HTR-8/SVneo (cell line): ENCODE measurements around the gene NEDD4L.
A peak's percentile ranks its signal among the peaks of the same experiment; 100 is the strongest.

Source experiments
- DNase-seq: peaks from one replicate; pipeline ENCODE4 v3.0.0; 2011; ENCODE audit warnings: low spot score, mixed read lengths; ENCODE audit not compliant: insufficient read length
- FAIRE-seq: peaks from 2 replicates; lab custom pipeline; 2011; peaks lifted over from hg19 to GRCh38; lab: Jason Lieb, UNC

NEDD4L gene

DNA sequence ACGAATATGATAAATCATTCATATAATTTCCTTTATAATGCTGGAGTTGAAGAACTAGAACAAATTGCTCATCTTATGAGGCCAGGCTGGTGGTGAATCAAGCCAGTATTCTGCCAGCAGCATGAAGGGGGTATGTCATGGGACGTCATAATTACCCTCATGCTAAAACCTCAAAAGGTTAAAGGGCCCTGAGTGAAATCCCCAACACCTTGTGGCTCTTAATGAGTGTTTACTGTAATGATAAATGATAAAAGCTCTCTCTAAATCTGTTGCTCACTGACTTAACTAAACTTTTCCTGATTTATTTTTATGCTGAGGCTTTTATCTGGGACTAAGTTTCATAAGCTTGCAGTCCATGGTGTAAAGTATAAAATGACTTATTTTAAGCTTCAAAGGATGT, 18.3 kb upstream of the NEDD4L start:
- no peak for FAIRE-seq

DNA sequence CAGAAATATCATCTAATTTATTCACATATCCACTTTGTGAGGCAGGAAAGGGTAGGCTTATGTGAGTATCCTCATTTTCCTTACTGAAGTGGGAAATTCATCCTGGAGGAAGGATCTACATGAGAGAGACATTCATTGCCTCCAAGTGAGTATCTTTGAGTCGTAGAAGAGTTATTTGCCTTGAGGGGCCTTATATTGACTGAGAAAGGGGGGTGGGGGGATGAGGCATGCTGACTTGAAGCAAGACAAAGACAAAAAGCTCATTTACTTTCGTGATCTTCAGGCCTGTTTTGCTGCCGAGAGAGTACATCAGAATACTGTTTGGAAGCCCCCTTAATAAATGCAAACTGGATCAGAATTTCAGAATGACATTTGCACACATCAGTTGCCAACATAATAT, 17.6 kb upstream of the NEDD4L start:
- FAIRE-seq (no peak), DNase-seq (no peak)

More for the DNA sequence above, 18.3 kb upstream of the NEDD4L start:
- no peak for DNase-seq

DNA sequence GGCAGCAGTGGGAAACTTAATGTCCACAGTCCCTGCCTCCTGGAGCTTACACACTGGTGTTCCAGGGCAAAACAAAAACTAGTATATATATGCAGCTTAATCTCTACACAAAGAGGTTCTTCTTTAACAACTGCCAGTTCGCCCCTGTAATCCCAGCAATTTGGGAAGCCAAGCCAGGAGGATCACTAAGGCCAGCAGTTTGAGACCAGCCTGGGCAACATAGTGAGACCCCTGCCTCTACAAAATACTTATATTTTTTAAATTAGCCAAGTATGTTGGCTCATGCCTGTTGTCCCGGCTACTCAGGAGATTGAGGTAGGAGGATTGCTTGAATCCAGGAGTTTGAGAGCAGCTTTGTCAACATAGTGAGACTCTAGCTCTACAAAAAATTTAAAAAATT, 17.2 kb upstream of the NEDD4L start:
- no peak for FAIRE-seq
- no peak for DNase-seq

DNA sequence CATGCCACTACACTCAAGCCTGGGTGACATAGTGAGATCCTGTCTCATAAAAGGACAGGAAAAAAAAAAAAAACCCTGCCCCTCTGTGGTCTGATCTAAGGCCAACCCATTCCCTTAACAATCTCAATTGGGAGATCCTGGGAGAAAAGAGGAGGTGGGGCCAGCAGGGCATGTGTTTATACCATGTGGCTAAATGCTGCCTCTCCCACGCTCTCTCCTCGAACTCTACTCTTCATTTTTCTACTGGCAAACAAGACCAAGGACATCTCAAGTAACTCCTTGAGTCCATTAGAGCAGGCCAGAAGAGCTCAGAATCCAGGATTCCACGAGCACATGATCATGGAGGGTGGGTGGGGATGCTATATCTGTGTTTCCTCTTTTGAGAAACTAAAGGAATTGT, 16.7 kb upstream of the NEDD4L start:
- DNase-seq (no peak), FAIRE-seq (no peak)

DNA sequence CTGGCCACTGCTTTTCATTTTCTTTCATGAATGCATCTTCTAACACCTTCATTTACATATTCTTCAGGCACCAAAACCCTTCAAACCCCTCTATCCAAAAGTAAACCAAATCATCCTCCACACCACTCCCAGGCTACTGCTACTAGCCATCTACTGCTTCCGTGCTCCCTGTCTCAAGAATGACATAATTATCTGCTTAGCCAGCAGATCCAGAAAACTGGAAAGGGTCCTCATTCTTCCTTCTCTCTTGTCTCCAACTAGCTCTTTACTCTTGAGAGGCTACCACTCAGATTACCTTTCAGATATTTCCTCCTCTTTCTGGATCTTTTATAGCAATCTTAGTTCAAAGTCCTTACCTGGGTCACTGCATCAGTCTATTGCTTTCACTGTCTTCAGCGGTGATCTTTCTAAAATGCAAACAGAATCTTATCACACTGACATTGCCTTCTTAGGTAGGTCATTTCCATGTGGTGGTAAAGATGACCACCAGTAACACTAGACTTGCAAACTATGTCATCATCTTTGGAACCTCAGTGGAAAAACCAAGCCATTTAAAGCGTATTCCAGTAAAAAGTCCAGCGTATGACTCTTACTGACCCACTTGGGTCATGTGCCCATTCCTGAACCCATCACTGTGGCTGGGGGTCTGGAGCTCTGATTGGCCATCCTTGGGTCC, 15.8 kb upstream of the NEDD4L start:
- FAIRE-seq: no peak
- no peak for DNase-seq

DNA sequence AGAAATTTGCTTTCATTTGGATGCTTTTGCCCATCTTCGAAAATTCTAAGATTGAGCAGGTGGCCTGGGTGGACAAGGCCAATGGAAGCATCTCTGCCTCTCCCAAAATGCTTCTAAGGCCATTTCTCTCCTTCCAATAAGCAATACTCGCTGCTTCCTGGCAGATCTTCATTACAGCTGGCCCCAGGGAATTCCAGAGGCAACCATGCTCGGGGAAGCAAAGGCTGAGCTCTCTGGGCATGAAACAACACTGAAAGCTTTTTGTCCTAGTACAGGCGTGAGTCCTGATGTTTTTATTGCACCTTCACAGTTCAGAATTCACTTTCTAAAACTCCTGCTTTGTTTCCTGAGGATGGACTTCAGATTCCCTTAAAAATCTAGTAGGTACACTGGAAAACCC, 11.8 kb upstream of the NEDD4L start:
- no peak for FAIRE-seq

DNA sequence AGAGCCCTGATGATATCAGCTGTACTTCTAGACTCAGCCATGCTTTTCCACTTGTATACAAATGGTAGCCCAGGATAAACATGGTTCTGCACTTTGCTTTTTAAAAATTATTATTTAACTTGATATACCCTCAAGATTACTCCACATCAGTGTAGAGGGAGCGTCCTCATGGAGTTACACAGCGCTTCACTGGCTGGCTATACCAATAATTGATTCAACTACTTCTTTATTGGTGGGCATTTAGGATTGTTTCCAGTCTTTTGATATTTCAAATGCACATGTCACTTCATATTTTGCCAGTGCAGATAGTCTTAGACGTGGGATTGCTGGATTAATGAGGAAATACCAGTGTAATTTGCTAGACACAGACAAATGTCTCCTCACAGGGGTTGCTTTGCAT, 10.8 kb upstream of the NEDD4L start:
- no peak for DNase-seq
- no peak for FAIRE-seq

More for the DNA sequence above, 11.8 kb upstream of the NEDD4L start:
- no peak for DNase-seq

DNA sequence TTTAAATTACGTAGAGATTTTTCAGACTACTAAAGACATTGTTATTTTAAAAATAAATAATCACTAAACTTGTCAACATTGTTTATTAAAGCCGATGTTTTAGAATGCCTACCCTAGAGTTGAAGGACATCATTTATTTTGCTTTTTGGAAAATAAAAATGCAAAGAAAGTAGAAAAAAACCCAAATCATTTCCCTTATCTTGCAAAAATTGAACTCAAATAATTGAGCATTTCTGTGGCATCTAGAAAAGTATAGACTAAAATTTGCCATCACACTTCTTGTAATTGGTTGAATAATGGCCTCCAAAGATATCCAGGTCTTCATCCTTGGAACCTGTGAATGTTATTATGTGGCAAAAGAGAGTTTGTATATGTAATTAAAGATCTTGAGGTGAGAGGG, 9.7 kb upstream of the NEDD4L start:
- no peak for FAIRE-seq

DNA sequence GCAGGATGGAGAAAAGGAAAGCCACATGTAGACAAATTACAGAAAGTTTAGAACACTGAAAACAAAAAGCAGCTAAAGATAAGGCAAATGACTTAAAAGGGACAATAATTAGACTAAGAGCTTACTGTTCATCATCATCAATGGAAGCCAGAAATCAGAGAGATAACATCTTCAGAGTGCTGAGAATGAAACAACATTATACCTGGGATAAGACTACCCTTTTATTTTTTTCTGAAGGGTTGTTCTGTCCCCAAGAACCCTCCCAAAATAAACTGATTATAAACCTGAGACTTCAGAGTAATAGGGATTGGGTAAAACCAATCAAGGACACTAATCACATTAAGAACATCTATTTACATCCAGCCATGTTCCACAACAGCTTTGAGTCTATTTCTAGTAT, 6.9 kb upstream of the NEDD4L start:
- FAIRE-seq (no peak), DNase-seq (no peak)

More for the DNA sequence above, 9.7 kb upstream of the NEDD4L start:
- no peak for DNase-seq

DNA sequence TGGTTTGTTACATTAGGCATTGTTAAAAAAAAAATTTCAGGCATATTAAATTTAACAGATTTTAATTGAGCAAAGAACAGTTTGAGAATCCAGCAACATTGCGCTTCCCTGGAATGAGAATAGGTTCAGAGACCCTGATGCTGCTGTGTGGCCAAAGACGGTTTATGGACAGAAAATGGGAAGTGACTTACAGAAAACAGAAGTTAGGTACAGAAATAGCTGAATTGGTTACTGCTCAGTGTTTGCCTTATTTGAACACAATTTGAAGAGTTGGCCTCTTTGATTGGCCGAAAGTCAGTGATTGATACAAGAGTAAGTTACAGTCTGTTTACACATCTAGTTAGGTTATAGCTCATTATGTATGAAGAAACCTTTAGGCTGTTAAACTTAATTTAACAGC, 6.0 kb upstream of the NEDD4L start:
- no peak for FAIRE-seq
- no peak for DNase-seq

DNA sequence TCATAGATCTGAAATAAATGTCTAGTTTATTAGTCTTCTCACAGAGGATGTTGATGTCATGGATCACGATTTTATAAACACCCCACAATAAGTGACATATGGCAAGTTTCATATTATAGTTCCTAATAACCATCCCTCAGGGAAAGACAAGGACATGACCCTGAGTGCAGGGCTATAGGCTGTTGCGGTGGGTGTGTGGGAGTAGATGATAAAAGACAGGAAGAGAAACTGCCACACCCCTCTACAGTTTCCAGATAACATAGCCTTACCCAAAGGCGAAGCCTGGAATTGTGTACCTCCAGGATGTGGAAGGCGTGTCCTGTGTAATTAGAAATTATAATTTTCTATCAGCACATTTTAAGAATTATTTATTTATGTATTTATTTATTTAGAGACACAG, 2.4 kb upstream of the NEDD4L start:
- DNase-seq: no peak
- no peak for FAIRE-seq

DNA sequence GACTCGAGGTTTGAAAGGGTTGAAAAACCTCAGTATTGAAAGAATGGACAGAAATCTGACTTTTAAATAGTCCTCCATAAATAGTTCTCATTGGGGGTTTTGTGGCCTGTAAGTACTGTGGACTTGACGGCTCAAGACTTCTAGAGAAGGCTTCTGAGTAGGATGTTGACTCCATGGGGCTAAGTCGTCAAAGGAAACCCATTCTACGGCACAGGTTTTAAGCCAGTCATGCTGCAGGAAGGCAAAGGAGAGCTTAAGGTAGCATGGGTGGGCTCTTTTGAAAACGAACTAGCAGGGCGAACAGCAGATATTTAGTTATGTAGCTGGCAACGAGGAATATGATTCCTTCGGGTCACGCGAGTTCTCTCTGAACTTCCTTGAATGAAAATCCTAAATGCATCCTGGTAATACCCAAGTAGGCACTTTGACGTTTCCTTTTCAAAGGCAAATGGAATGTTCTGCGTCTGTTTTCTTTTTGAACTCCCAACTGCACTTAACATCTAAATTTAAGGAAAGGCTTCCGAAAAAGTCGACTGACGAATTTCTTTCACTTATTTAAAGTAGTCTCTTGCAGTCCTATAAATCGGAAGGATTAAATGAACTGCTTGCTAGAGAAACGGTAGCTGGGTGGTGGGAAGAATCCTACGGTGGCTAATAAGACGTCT, 1.1 kb upstream of the NEDD4L start:
- DNase-seq: no peak
- no peak for FAIRE-seq

DNA sequence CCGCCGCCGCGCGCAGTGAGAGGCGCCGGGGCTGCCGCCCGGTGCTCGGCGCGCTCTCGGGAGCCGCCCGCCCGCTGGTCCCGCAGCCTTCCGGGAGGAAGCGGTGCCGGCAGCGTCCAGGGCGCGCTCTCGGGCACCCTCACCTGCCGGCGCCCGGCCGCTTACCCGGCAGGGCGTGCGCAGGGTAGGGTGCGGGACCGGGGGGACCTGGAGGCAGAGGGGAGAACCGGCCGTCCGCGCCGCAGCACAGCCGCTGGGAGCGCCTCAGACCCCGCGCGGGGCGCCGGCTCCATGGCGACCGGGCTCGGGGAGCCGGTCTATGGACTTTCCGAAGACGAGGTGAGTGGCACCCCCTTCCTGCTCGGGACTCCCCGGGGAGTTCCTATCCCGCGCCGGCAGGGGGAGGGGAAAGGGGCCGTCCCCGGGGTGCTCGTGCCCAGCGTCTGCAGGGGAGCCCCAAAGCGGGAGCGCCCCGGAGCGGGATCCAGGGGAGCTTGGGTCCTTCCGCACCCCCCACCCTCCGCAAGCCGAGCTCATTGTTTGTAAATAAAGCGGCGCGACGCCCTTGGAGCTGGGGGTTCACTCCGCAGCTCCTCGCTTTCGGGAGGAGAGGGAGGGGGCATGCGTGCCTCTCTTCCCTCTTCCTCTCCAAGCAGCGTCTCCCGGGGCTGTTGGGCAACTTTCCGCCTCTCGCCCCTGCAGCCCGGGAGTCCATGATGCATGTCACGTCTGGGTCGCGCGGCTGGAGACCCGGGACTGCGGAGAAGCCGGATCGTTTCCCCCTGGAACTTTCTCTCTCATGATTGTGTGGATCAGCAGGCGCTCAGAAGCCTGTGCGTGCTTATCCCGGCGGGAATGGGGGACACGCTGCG, 580 bp downstream of the NEDD4L start:
- DNase-seq (peak; percentile 34), FAIRE-seq (no peak)

DNA sequence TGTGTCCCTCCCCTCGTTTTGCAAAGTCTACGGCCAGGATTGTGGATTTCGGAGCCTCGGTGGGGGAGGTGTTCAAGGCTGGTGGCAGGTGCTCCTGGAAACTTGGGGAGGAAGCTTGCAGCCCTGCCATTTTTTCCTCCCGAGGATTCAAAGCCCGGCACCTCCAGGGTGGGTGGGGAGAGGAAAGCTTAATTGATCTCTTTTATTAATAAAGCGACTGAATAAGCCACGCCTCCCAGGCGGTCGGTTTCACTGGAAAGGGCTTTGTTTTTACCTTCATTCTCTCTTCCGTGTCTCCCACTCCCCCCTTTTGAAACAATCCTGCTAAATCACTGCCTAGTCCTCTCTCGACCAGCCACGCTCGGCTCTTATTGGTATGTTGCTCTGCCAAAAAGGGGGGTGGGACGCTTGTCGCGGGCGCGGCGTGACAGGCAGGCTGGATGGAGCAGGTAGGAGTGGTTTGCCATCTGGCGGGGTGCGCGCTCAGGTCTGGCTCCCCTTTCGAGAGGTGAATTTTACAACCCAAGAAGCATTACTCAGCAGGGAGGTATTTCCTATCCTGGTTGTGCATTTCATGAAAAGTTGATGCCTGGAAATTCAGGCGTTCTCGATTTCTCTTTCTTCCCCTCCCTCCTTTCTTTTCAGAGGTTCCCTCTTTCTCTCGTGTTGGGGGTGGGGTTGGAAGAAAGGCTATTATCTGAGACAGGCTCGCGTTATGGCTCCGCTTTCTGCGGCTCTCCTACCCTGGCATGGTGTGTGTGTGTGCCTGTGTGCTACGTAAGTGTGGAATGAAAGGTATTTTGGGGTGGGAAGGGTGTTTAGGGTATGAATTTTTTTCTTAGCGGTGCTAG, 1.4 kb downstream of the NEDD4L start:
- no peak for FAIRE-seq
- peak; percentile 35 for DNase-seq

DNA sequence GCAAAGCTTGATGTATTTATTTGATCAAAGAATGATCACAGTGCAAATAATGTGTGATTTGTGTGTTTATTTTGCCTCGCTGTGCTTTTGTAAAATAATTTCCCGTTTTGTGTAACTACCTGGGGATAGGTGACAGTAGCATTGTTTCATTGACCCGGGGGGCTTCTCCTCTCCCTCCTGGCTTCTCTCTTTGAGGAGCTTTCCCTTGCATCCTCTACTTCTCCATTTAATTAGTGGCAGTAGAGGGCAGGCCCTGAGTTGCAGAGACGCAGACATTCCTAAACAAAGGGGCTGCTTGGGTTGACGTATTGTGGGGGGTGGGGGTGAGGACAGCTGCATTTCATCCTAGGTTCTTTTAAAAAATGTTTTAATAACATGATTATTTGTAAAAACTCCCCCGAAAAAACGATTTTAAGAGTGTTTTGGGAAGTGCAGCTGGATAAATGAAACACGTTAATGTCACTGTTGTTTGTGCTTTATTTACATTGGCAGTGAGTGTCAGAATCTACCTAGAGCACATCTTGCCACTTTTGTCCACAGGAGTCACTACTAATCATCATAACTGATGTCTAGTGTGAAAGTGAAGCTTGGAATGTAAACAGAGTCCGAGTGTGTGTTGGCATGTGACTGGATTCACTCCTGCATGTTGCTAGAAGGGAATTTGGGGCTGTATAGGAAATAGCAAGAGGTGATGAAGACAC, 2.2 kb downstream of the NEDD4L start:
- DNase-seq: no peak
- FAIRE-seq: no peak

DNA sequence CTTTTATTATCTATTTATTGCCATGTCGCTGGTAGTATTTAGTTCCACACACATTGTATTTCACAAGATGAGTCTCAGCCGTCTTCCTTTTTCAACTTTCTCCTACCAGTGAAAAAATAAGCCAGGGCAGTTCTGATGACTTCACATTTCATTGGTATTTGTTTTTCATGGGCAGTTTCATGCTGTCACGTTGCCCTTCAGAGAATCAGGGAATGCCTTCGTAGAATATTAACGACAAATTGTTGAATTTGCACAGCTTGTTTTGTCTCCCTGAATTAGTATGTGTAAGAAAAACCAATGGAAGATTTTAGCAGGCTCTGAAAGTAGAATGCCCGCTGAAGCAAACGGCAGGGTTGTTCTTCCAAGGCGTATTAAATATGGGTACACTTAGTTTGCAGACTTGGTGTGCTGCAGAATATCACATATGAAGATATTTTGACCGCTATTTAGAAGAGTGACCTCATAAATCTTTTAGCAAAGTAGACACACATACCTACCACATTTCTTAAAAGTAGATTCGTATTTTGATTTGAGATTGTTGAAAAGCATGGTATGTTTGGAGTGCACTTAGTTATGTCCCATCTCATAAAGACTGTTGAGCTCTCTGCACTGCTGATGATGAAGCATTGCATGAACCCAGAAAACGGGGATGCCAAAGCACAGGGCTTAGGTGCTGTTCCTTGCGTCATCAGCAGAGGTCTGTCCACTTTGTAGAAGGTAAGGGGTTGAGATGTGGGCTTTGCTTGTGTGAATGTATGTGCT, 2.9 kb downstream of the NEDD4L start:
- DNase-seq (no peak), FAIRE-seq (no peak)

DNA sequence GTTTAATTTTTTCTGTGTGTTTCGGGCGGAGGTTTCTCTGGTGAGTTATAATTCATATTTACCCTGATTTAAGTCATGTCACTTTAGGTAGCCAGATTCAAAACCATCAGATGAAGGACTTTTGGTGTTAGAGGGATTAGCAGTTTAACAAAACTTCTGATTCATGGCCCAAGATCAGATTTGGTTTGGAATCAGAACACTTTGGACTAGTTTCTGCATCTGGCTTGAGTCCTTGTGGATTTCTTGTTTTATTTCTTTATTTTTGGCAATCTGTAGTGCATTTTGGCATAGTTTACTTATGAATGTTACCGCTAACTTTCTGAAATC, 3.5 kb downstream of the NEDD4L start:
- DNase-seq (no peak), FAIRE-seq (no peak)

DNA sequence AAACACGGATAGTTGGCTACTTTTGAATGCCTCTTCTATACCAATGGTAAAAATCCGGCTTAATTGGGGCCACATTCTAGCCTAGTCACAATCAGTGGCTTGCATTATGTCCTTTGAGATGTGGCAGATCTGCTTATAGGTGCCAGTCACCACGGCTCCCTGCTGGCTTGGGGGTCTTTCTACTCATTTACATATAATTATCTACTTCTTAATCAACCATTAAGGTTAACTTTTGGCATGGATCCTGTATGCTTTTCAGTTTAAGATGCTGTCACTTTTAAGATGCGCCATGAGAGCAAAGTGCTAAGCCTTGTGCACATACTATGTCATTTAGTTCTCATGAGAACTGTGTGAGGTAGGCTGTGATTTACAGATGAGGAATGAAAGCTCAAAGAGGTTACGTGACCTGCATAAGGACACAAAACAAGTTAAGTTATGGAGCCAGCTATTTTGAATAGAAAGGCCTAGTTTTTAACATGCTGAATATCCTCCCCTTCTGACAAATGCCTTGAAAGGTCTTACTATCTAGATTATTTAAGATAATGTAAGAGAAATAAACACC, 4.1 kb downstream of the NEDD4L start:
- no peak for FAIRE-seq
- no peak for DNase-seq
